ENCODE results near the gene DNM3. TPM values are rescaled to one million over a fixed set of nuclear protein-coding genes. Genes with fewer than 3 reads are reported as not detected.

Gene DNM3
- total and polyA plus RNA-seq, 4 donors = 38.5 to 93.9 (median 48.5) TPM

- Histone ChIP-seq H3K27ac (ENCODE audit: low read depth, low read length) (no peak overlapping the region), H3K36me3 (ENCODE audit: control insufficient read depth, insufficient read depth, low read length) (no peaks in the 10 kb centered on the region), H3K4me3 (ENCODE audit: low read depth, low read length) (no peak overlapping the region), H3K27me3 (ENCODE audit: control insufficient read depth, insufficient read depth, low read length) (no peaks in the 10 kb centered on the region), H3K9me3 (ENCODE audit: control insufficient read depth, insufficient read depth, low read length) (no peaks in the 10 kb centered on the region), H3K4me1 (ENCODE audit: control insufficient read depth, insufficient read depth, low read length) (no peaks in the 10 kb centered on the region)
- 46% methylated on average over 2 of the region's 2 CpGs for WGBS (ENCODE audit: insufficient coverage)
- no peak for DNase-seq (ENCODE audit: low read depth in 4 of 6, low spot score in 6 of 6)
These were observed 26.6 kb upstream of the DNM3 start for GRCh38 chr1:171814692-171815091.

GRCh38 chr1:171816300-171816901 lies 24.9 kb upstream of the DNM3 start:
- Histone ChIP-seq H3K9me3 (ENCODE audit: control insufficient read depth, insufficient read depth, low read length) (no peaks in the 10 kb centered on the region), H3K4me3 (ENCODE audit: low read depth, low read length) (no peak overlapping the region), H3K4me1 (ENCODE audit: control insufficient read depth, insufficient read depth, low read length) (no peaks in the 10 kb centered on the region), H3K27me3 (ENCODE audit: control insufficient read depth, insufficient read depth, low read length) (no peaks in the 10 kb centered on the region), H3K27ac (ENCODE audit: low read depth, low read length) (no peak overlapping the region), H3K36me3 (ENCODE audit: control insufficient read depth, insufficient read depth, low read length) (no peaks in the 10 kb centered on the region)
- WGBS (ENCODE audit: insufficient coverage) = no CpG with 5 or more reads among the region's 3 CpGs
- no peak for DNase-seq (ENCODE audit: low read depth in 4 of 6, low spot score in 6 of 6)

- Histone ChIP-seq H3K4me1 (ENCODE audit: control insufficient read depth, insufficient read depth, low read length) (no peaks in the 10 kb centered on the region), H3K9me3 (ENCODE audit: control insufficient read depth, insufficient read depth, low read length) (no peaks in the 10 kb centered on the region), H3K27ac (ENCODE audit: low read depth, low read length) (no peak overlapping the region), H3K27me3 (ENCODE audit: control insufficient read depth, insufficient read depth, low read length) (no peaks in the 10 kb centered on the region), H3K36me3 (ENCODE audit: control insufficient read depth, insufficient read depth, low read length) (no peaks in the 10 kb centered on the region), H3K4me3 (ENCODE audit: low read depth, low read length) (no peak overlapping the region)
- WGBS (ENCODE audit: insufficient coverage) = 44% methylated on average over 2 of the region's 3 CpGs
- DNase-seq (ENCODE audit: low read depth in 4 of 6, low spot score in 6 of 6) = no peak
These were observed 23.6 kb upstream of the DNM3 start for GRCh38 chr1:171817511-171818265.

GRCh38 chr1:171819946-171820345 lies 21.4 kb upstream of the DNM3 start:
- DNase-seq (ENCODE audit: low read depth in 4 of 6, low spot score in 6 of 6) = no peak
- Histone ChIP-seq H3K4me1 (ENCODE audit: control insufficient read depth, insufficient read depth, low read length) (no peaks in the 10 kb centered on the region), H3K9me3 (ENCODE audit: control insufficient read depth, insufficient read depth, low read length) (no peaks in the 10 kb centered on the region), H3K36me3 (ENCODE audit: control insufficient read depth, insufficient read depth, low read length) (no peaks in the 10 kb centered on the region), H3K4me3 (ENCODE audit: low read depth, low read length) (no peak overlapping the region), H3K27ac (ENCODE audit: low read depth, low read length) (no peak overlapping the region), H3K27me3 (ENCODE audit: control insufficient read depth, insufficient read depth, low read length) (no peaks in the 10 kb centered on the region)
- 71% methylated on average over 2 of the region's 2 CpGs for WGBS (ENCODE audit: insufficient coverage)

GRCh38 chr1:171826973-171827372 lies 14.3 kb upstream of the DNM3 start:
- Histone ChIP-seq H3K4me1 (ENCODE audit: control insufficient read depth, insufficient read depth, low read length) (no peaks in the 10 kb centered on the region), H3K36me3 (ENCODE audit: control insufficient read depth, insufficient read depth, low read length) (no peaks in the 10 kb centered on the region), H3K9me3 (ENCODE audit: control insufficient read depth, insufficient read depth, low read length) (peaks cover 7% of the 10 kb centered on the region), H3K27ac (ENCODE audit: low read depth, low read length) (no peak overlapping the region), H3K4me3 (ENCODE audit: low read depth, low read length) (no peak overlapping the region), H3K27me3 (ENCODE audit: control insufficient read depth, insufficient read depth, low read length) (no peaks in the 10 kb centered on the region)
- WGBS (ENCODE audit: insufficient coverage) = 100% methylated on average over 1 of the region's 1 CpG
- no peak for DNase-seq (ENCODE audit: low read depth in 4 of 6, low spot score in 6 of 6)

- Histone ChIP-seq H3K9me3 (ENCODE audit: control insufficient read depth, insufficient read depth, low read length) (peaks cover 7% of the 10 kb centered on the region), H3K4me1 (ENCODE audit: control insufficient read depth, insufficient read depth, low read length) (no peaks in the 10 kb centered on the region), H3K27me3 (ENCODE audit: control insufficient read depth, insufficient read depth, low read length) (no peaks in the 10 kb centered on the region), H3K27ac (ENCODE audit: low read depth, low read length) (no peak overlapping the region), H3K36me3 (ENCODE audit: control insufficient read depth, insufficient read depth, low read length) (no peaks in the 10 kb centered on the region), H3K4me3 (ENCODE audit: low read depth, low read length) (no peak overlapping the region)
- 91% methylated on average over 3 of the region's 11 CpGs for WGBS (ENCODE audit: insufficient coverage)
- no peak for DNase-seq (ENCODE audit: low read depth in 4 of 6, low spot score in 6 of 6)
These were observed 12.5 kb upstream of the DNM3 start for GRCh38 chr1:171828794-171829193.

- no CpG with 5 or more reads among the region's 4 CpGs for WGBS (ENCODE audit: insufficient coverage)
- no peak for DNase-seq (ENCODE audit: low read depth in 4 of 6, low spot score in 6 of 6)
- Histone ChIP-seq H3K9me3 (ENCODE audit: control insufficient read depth, insufficient read depth, low read length) (no peaks in the 10 kb centered on the region), H3K36me3 (ENCODE audit: control insufficient read depth, insufficient read depth, low read length) (no peaks in the 10 kb centered on the region), H3K4me3 (ENCODE audit: low read depth, low read length) (no peak overlapping the region), H3K27me3 (ENCODE audit: control insufficient read depth, insufficient read depth, low read length) (no peaks in the 10 kb centered on the region), H3K4me1 (ENCODE audit: control insufficient read depth, insufficient read depth, low read length) (no peaks in the 10 kb centered on the region), H3K27ac (ENCODE audit: low read depth, low read length) (no peak overlapping the region)
These were observed 8.0 kb upstream of the DNM3 start for GRCh38 chr1:171833091-171833825.

- DNase-seq (ENCODE audit: low read depth in 4 of 6, low spot score in 6 of 6) = peak in 1 of 6 donors; percentile 52
- Histone ChIP-seq H3K36me3 (ENCODE audit: control insufficient read depth, insufficient read depth, low read length) (no peaks in the 10 kb centered on the region), H3K27me3 (ENCODE audit: control insufficient read depth, insufficient read depth, low read length) (no peaks in the 10 kb centered on the region), H3K4me3 (ENCODE audit: low read depth, low read length) (no peak overlapping the region), H3K4me1 (ENCODE audit: control insufficient read depth, insufficient read depth, low read length) (no peaks in the 10 kb centered on the region), H3K9me3 (ENCODE audit: control insufficient read depth, insufficient read depth, low read length) (no peaks in the 10 kb centered on the region), H3K27ac (ENCODE audit: low read depth, low read length) (no peak overlapping the region)
- WGBS (ENCODE audit: insufficient coverage) = 94% methylated on average over 2 of the region's 2 CpGs
These were observed 6.5 kb upstream of the DNM3 start for GRCh38 chr1:171834821-171835220.

GRCh38 chr1:171835891-171836290 lies 5.4 kb upstream of the DNM3 start:
- H3K36me3 ChIP-seq (ENCODE audit: control insufficient read depth, insufficient read depth, low read length) = no peaks in the 10 kb centered on the region
- no peak overlapping the region for H3K4me3 ChIP-seq (ENCODE audit: low read depth, low read length)
- no peaks in the 10 kb centered on the region for H3K9me3 ChIP-seq (ENCODE audit: control insufficient read depth, insufficient read depth, low read length)
- no peak overlapping the region for H3K27ac ChIP-seq (ENCODE audit: low read depth, low read length)
- H3K4me1 ChIP-seq (ENCODE audit: control insufficient read depth, insufficient read depth, low read length) = peaks cover 1% of the 10 kb centered on the region
- DNase-seq (ENCODE audit: low read depth in 4 of 6, low spot score in 6 of 6) = no peak
- no peaks in the 10 kb centered on the region for H3K27me3 ChIP-seq (ENCODE audit: control insufficient read depth, insufficient read depth, low read length)
